ENCODE results near the gene S1PR5.
"Not testable (repeated sequence)": the region's sequence is repeated elsewhere in the genome, so short reads cannot be mapped to it uniquely, and the experiment has no call there.

S1PR5 gene

GRCh38 chr19:10544753-10545251 is 27.6 kb upstream of the S1PR5 start:
- no peak for TF ChIP-seq CTCF (IDR thresholded peaks at IDR 0.05; ENCODE audit: low read depth, low read length)
- peak overlapping the region; percentile 84 to 86 for H3K4me3 ChIP-seq (replicated peaks in 1 of 2; ENCODE audit: low read depth in 2 of 2, low read length in 2 of 2)
- no peak for DNase-seq (ENCODE audit: low read depth in 2 of 2)

DNA sequence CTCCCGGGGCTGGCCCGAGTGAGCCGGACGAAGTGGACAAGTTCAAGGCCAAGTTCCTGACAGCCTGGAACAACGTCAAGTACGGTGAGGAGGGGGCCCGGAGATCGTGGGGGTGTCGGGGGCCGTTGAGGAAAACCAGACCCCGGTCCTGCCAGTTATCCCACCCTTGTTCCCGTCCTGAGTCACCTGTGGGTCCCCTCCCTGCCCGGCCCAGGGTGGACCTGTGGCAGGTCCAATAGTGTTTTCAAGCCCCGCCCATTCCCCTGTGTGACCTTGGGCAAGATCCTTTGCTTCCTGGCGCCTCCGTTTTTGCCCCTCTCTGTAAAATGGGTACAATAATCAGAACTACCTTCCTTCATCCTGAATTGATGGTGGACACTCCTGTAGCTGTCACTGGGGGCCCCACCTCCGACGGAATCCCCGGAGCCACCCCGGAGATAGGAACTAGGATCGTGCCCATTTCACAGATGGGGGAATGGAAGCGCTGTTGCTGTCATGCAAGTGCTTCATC is 27.1 kb upstream of the S1PR5 start:
- no peak for TF ChIP-seq CTCF (IDR thresholded peaks at IDR 0.05; ENCODE audit: low read depth, low read length)
- no peak for DNase-seq (ENCODE audit: low read depth in 2 of 2)
- peak overlapping the region; percentile 84 to 86 for H3K4me3 ChIP-seq (replicated peaks in 1 of 2; ENCODE audit: low read depth in 2 of 2, low read length in 2 of 2)

- TF ChIP-seq CTCF (IDR thresholded peaks at IDR 0.05; ENCODE audit: low read depth, low read length): no peak
- DNase-seq (ENCODE audit: low read depth in 2 of 2): peak; percentile 63 to 74
- peak within 1 kb of the TSS; percentile 84 to 86 for H3K4me3 ChIP-seq (replicated peaks in 1 of 2; ENCODE audit: low read depth in 2 of 2, low read length in 2 of 2)
Observed at GRCh38 chr19:10543420-10544241, 26.4 kb upstream of the S1PR5 start, which contains the start of gene ATG4D. Gene ATG4D, plus strand, starts transcription at chr19:10543904. Its CDS starts 187 bp downstream, at chr19:10544091.

GRCh38 chr19:10543059-10543419 is 25.8 kb upstream of the S1PR5 start:
- H3K4me3 ChIP-seq (replicated peaks in 1 of 2; ENCODE audit: low read depth in 2 of 2, low read length in 2 of 2): peak overlapping the region in 1 of 2 donors; percentile 86
- TF ChIP-seq CTCF (IDR thresholded peaks at IDR 0.05; ENCODE audit: low read depth, low read length): no peak
- no peak for DNase-seq (ENCODE audit: low read depth in 2 of 2)

GRCh38 chr19:10539016-10539415 is 21.8 kb upstream of the S1PR5 start:
- DNase-seq (ENCODE audit: low read depth in 2 of 2); H3K4me3 ChIP-seq (replicated peaks in 1 of 2; ENCODE audit: low read depth in 2 of 2, low read length in 2 of 2): not testable (repeated sequence)

GRCh38 chr19:10538204-10538983 is 21.1 kb upstream of the S1PR5 start:
- no peak for TF ChIP-seq CTCF (IDR thresholded peaks at IDR 0.05; ENCODE audit: low read depth, low read length)
- DNase-seq (ENCODE audit: low read depth in 2 of 2): no peak
- no peak overlapping the region for H3K4me3 ChIP-seq (replicated peaks in 1 of 2; ENCODE audit: low read depth in 2 of 2, low read length in 2 of 2)

GRCh38 chr19:10537668-10538067 is 20.4 kb upstream of the S1PR5 start:
- no peak for DNase-seq (ENCODE audit: low read depth in 2 of 2)
- no peak for TF ChIP-seq CTCF (IDR thresholded peaks at IDR 0.05; ENCODE audit: low read depth, low read length)
- no peak overlapping the region for H3K4me3 ChIP-seq (replicated peaks in 1 of 2; ENCODE audit: low read depth in 2 of 2, low read length in 2 of 2)
